ENCODE results near the gene KLHL29. TPM values are rescaled to one million over a fixed set of nuclear protein-coding genes. Genes with fewer than 3 reads are reported as not detected.

The KLHL29 gene
- total and polyA plus RNA-seq, 2 experiments from 2014 or later: 1.5 to 6.5 TPM

DNA sequence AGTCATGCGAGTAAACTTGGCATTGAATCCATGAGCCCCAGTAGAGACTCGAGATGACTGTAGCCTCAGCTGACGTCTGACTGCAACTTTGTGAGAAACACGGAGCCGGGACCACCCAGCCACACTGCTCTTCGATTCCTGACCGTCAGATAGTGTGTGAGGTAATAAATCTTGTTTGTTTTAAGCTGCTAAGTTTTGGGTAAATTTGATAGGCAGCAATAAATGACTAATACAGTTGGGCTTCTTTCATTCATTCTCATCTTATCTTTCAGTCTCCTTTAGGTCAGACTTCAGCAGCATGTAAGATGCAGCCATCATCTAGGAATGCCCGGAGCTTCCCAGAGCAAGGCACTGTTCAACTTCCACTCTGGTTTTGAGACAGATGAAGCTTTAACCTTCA lies 8.0 kb upstream of the KLHL29 start:
- H3K9me2 ChIP-seq (ENCODE audit: insufficient read depth): no peaks in the 10 kb centered on the region; the same call in 1 of the 2 replicates
- peaks cover 5% of the 10 kb centered on the region; the same call in 1 of the 2 replicates for H3K27me3 ChIP-seq (ENCODE audit: insufficient read depth)
- Mint-ChIP-seq H3K4me1 (peaks cover 16% of the 10 kb centered on the region), H3K36me3 (ENCODE audit: low read depth) (no peaks in the 10 kb centered on the region), H3K27me3 (ENCODE audit: insufficient read depth, low read depth, poor library complexity) (peaks cover 4% of the 10 kb centered on the region), H3K4me3 (no peak overlapping the region), H3K9me3 (no peaks in the 10 kb centered on the region; the same call in 2 of the 3 replicates), H3K27ac (no peak overlapping the region)
- H3K79me2 ChIP-seq (replicated peaks; ENCODE audit: insufficient read depth): no peaks in the 10 kb centered on the region
- no peaks in the 10 kb centered on the region for H3K36me3 ChIP-seq (ENCODE audit: insufficient read depth)
- H3K4me2 ChIP-seq: no peak overlapping the region
- no peaks in the 10 kb centered on the region for H3F3A ChIP-seq (replicated peaks; ENCODE audit: low read depth)
- DNase-seq (ENCODE audit: low spot score): no peak
- no peak overlapping the region for H3K27ac ChIP-seq (ENCODE audit: low read depth)
- H3K4me3 ChIP-seq: no peak overlapping the region
- ATAC-seq: no peak
- no peak for TF ChIP-seq STAT1 (IDR thresholded peaks at IDR 0.05; ENCODE audit: unreplicated experiment)
- no peak for TF ChIP-seq ZNF114 (CRISPR knock-in tag; IDR thresholded peaks at IDR 0.05)
- no peak for TF ChIP-seq NANOG (IDR thresholded peaks at IDR 0.05; ENCODE audit: borderline replicate concordance)
- TF ChIP-seq JUNB (IDR thresholded peaks at IDR 0.05; ENCODE audit: unreplicated experiment): no peak
- no peak for TF ChIP-seq ZNF462 (CRISPR knock-in tag; IDR thresholded peaks at IDR 0.05)
- TF ChIP-seq, protein P1, sequence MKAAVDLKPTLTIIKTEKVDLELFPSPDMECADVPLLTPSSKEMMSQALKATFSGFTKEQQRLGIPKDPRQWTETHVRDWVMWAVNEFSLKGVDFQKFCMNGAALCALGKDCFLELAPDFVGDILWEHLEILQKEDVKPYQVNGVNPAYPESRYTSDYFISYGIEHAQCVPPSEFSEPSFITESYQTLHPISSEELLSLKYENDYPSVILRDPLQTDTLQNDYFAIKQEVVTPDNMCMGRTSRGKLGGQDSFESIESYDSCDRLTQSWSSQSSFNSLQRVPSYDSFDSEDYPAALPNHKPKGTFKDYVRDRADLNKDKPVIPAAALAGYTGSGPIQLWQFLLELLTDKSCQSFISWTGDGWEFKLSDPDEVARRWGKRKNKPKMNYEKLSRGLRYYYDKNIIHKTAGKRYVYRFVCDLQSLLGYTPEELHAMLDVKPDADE (IDR thresholded peaks at IDR 0.05): no peak
- TF ChIP-seq, protein P2, sequence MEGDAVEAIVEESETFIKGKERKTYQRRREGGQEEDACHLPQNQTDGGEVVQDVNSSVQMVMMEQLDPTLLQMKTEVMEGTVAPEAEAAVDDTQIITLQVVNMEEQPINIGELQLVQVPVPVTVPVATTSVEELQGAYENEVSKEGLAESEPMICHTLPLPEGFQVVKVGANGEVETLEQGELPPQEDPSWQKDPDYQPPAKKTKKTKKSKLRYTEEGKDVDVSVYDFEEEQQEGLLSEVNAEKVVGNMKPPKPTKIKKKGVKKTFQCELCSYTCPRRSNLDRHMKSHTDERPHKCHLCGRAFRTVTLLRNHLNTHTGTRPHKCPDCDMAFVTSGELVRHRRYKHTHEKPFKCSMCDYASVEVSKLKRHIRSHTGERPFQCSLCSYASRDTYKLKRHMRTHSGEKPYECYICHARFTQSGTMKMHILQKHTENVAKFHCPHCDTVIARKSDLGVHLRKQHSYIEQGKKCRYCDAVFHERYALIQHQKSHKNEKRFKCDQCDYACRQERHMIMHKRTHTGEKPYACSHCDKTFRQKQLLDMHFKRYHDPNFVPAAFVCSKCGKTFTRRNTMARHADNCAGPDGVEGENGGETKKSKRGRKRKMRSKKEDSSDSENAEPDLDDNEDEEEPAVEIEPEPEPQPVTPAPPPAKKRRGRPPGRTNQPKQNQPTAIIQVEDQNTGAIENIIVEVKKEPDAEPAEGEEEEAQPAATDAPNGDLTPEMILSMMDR (conservative IDR thresholded peaks at IDR 0.05; ENCODE audit: low read depth in 2 of 2): no peak
- no peak for TF ChIP-seq ZNF331 (CRISPR knock-in tag; IDR thresholded peaks at IDR 0.05; ENCODE audit: low read depth)
- no peak for TF ChIP-seq EZH2phosphoT487 (IDR thresholded peaks at IDR 0.05; ENCODE audit: unreplicated experiment)
- TF ChIP-seq REST (IDR thresholded peaks at IDR 0.05; ENCODE audit: unreplicated experiment): no peak
- no peak for TF ChIP-seq EZH2 (IDR thresholded peaks at IDR 0.05; ENCODE audit: low read depth, unreplicated experiment)
- no peak for TF ChIP-seq CREB1 (CRISPR knock-in tag; IDR thresholded peaks at IDR 0.05; ENCODE audit: low read depth)
- no peak for TF ChIP-seq POLR2AphosphoS5 (IDR thresholded peaks at IDR 0.05; ENCODE audit: low read depth)
- no peak overlapping the region for H2AFZ ChIP-seq
- no peaks in the 10 kb centered on the region; the same call in 1 of the 2 replicates for H3K4me1 ChIP-seq (ENCODE audit: insufficient read depth)
- H4K20me1 ChIP-seq (replicated peaks; ENCODE audit: insufficient read depth): no peaks in the 10 kb centered on the region
